Endodermal cell (in vitro differentiated cells): ENCODE results near the gene ADNP. TPM values are rescaled to one million over a fixed set of nuclear protein-coding genes. Genes with fewer than 3 reads are reported as not detected.
A peak's percentile ranks its signal among the peaks of the same experiment; 100 is the strongest.
"Not testable (repeated sequence)": the region's sequence is repeated elsewhere in the genome, so short reads cannot be mapped to it uniquely, and the experiment has no call there.

Source experiments
- DNase-seq: peaks from one replicate; pipeline ENCODE4 v3.0.0-alpha.2; 2017
- H3K27ac ChIP-seq: 2 replicates; pipeline ENCODE4 v1.5.1; 2013; ENCODE audit warnings: mild to moderate bottlenecking, low read depth, low read length, moderate library complexity
- H3K27me3 ChIP-seq: 2 replicates; pipeline ENCODE4 v1.6.1; 2013; ENCODE audit warnings: mild to moderate bottlenecking, low read length, moderate library complexity; ENCODE audit not compliant: insufficient read depth, control insufficient read depth, poor library complexity, severe bottlenecking
- H3K36me3 ChIP-seq: 2 replicates; pipeline ENCODE4 v1.7.0; 2013; ENCODE audit warnings: mild to moderate bottlenecking, low read length, moderate library complexity; ENCODE audit not compliant: control insufficient read depth, insufficient read depth
- H3K4me1 ChIP-seq: one replicate; pipeline ENCODE4 v1.7.0; 2013; ENCODE audit warnings: low read length; ENCODE audit not compliant: control insufficient read depth, insufficient read depth
- H3K4me3 ChIP-seq: 2 replicates; pipeline ENCODE4 v1.5.1; 2013; ENCODE audit warnings: mild to moderate bottlenecking, low read length, moderate library complexity
- H3K9ac ChIP-seq: 2 replicates; pipeline ENCODE4 v1.6.1; 2013; ENCODE audit warnings: mild to moderate bottlenecking, low read length, moderate library complexity; ENCODE audit not compliant: poor library complexity, severe bottlenecking; ENCODE audit errors: extremely low read depth
- H3K9me3 ChIP-seq: 2 replicates; pipeline ENCODE4 v1.6.1; 2013; ENCODE audit warnings: mild to moderate bottlenecking, low read length, moderate library complexity; ENCODE audit not compliant: control insufficient read depth
- H3K27ac Mint-ChIP-seq: 2 replicates; pipeline ENCODE4 v1.8.0; 2020; ENCODE audit warnings: mixed read lengths
- H3K27me3 Mint-ChIP-seq: 2 replicates; pipeline ENCODE4 v1.8.0; 2021; ENCODE audit warnings: mild to moderate bottlenecking, mixed read lengths; ENCODE audit not compliant: insufficient read depth
- H3K36me3 Mint-ChIP-seq: 2 replicates; pipeline ENCODE4 v1.8.0; 2020; ENCODE audit warnings: low read depth, mixed read lengths
- H3K4me1 Mint-ChIP-seq: 2 replicates; pipeline ENCODE4 v1.8.0; 2020; ENCODE audit warnings: mixed read lengths
- H3K4me3 Mint-ChIP-seq: 2 replicates; pipeline ENCODE4 v1.8.0; 2020; ENCODE audit warnings: mild to moderate bottlenecking, moderate library complexity, mixed read lengths
- H3K9me3 Mint-ChIP-seq: 2 replicates; pipeline ENCODE4 v1.8.0; 2020; ENCODE audit warnings: mild to moderate bottlenecking, mixed read lengths
- CTCF ChIP-seq: fragments of 200-600 bp; sonication (generic); conservative IDR thresholded peaks from 2 replicates; pipeline ENCODE4 v1.5.0; 2021; ENCODE audit warnings: antibody characterized with exemption, mild to moderate bottlenecking
- whole genome bisulfite sequencing, 2 experiments: methylation state at CpG; one replicate each; pipeline versions ENCODE4 v1.1.5 to v1.1.7; 2013; ENCODE audit warnings: missing lambda C conversion rate in 2 of 2, mixed read lengths in 1 of 2; ENCODE audit not compliant: insufficient coverage in 1 of 2, insufficient read length in 1 of 2; 5-methylcytosine and 5-hydroxymethylcytosine counted together
- long read RNA-seq, 4 experiments: library from polyadenylated mRNA in 2 of 4; library from RNA in 1 of 4; library from capped mRNA in 1 of 4; stranded (forward) in 3 of 4; unstranded in 1 of 4; transcript quantifications; one replicate each; pipeline ENCODE4 v2.0.0, GENCODE V29; 2020 to 2021; ENCODE audit warnings: inconsistent platforms in 1 of 4
- polyA plus RNA-seq, 2 experiments: library from polyadenylated mRNA; stranded (reverse); fragments of 50-300 nt; gene quantifications; one replicate each; pipeline ENCODE4 v1.2.3, GENCODE V29; 2013
- total RNA-seq, 2 donors: library from RNA; stranded (reverse); fragmentation: NEBNext Ultra II Directional in 1 of 2; extraction: Animal tissue kit (Norgen Biotek cat#: 25700) in 1 of 2; gene quantifications; 2 replicates in 1 of 2; 3 replicates in 1 of 2; pipeline ENCODE4 v1.2.1, GENCODE V29; 2021

Gene ADNP
- 100 to 1,000 TPM; 136 to 152 TPM for total RNA-seq
- polyA plus RNA-seq (2013, experiment 1 of 2), result 110 TPM
- 102 TPM for polyA plus RNA-seq (2013, experiment 2 of 2)
- long read RNA-seq, experiment 1, full-length matches to known transcripts, result 18 of 67 reads
- long read RNA-seq, experiment 1, partial matches to known transcripts, result 2 of 67 reads
- long read RNA-seq, experiment 1, other reads (novel, unspliced or antisense), result 47 of 67 reads
- long read RNA-seq, experiment 2, full-length matches to known transcripts, result 24 of 73 reads
- long read RNA-seq, experiment 2, partial matches to known transcripts, result 3 of 73 reads
- long read RNA-seq, experiment 2, other reads (novel, unspliced or antisense), result 46 of 73 reads
- long read RNA-seq, experiment 3, full-length matches to known transcripts, result 4 of 63 reads
- long read RNA-seq, experiment 3, partial matches to known transcripts, result 10 of 63 reads
- long read RNA-seq, experiment 3, other reads (novel, unspliced or antisense), result 49 of 63 reads
- long read RNA-seq, experiment 4, partial matches to known transcripts, result 0 of 4 reads
- long read RNA-seq, experiment 4, other reads (novel, unspliced or antisense), result 4 of 4 reads

- peaks cover 7% of the 10 kb centered on the region for H3K4me1 ChIP-seq
- no peaks in the 10 kb centered on the region for H3K9me3 ChIP-seq
- Mint-ChIP-seq H3K27me3 (no peaks in the 10 kb centered on the region), H3K27ac (peak within 1 kb of the TSS; percentile 98), H3K36me3 (peaks cover 67% of the 10 kb centered on the region), H3K4me1 (peaks cover 23% of the 10 kb centered on the region), H3K4me3 (peak within 1 kb of the TSS; percentile 93), H3K9me3 (no peaks in the 10 kb centered on the region)
- peak; percentile 77 for TF ChIP-seq CTCF
- H3K9ac ChIP-seq, result peak within 1 kb of the TSS; percentile 86
- no peaks in the 10 kb centered on the region for H3K27me3 ChIP-seq
- H3K4me3 ChIP-seq, result peak within 1 kb of the TSS; percentile 64
- H3K27ac ChIP-seq, result peak within 1 kb of the TSS; percentile 98
- H3K36me3 ChIP-seq, result peaks cover 74% of the 10 kb centered on the region
- WGBS, 2 experiments, result 9 to 26% methylated on average over 28 to 58 of the region's 58 CpGs
- DNase-seq, result peak; percentile 97
These were observed at the start of gene ADNP for GRCh38 chr20:50931306-50932015. Gene ADNP (minus strand): TSS chr20:50931437. CDS start chr20:50903996, 27,441 bp downstream.

DNA sequence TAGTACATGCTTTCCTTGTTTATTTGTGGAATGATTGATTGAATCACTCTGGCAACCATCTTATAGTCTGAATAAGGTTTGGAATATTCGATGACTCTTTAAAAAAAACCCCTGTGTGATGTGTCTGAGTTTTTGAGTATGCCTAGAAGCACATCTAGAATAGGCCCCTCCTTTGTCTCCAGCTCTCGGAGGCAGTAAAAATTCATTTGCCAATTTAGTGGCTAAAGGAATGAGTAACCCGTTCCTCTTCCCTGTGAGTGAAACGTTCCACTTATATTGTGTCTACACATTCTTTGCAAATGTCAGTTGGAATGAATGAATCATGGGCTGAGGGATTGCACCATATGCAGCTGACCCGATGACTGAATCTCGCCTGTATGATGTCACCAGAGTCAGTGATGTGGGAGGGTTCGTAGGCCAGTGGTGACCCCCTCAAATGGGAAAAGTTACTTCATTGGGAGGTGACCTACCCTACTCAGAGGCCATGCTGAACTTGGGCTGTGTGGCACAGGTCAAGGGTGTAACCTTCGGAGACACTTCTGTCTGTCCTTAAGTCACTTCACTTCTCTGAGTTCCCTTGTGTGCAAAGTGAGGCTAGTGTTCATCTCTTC is 48.9 kb upstream of the ADNP start:
- peaks cover 2% of the 10 kb centered on the region for H3K9me3 Mint-ChIP-seq
- H3K27ac Mint-ChIP-seq, result no peak overlapping the region
- H3K4me1 Mint-ChIP-seq, result peaks cover 2% of the 10 kb centered on the region
- 79 to 82% methylated on average over 7 to 8 of the region's 8 CpGs for WGBS, 2 experiments
- Histone ChIP-seq H3K4me1 (no peaks in the 10 kb centered on the region), H3K27ac (no peak overlapping the region), H3K36me3 (no peaks in the 10 kb centered on the region), H3K9ac (no peak overlapping the region), H3K4me3 (no peak overlapping the region), H3K27me3 (no peaks in the 10 kb centered on the region), H3K9me3 (no peaks in the 10 kb centered on the region)
- peaks cover 11% of the 10 kb centered on the region for H3K27me3 Mint-ChIP-seq
- no peak overlapping the region for H3K4me3 Mint-ChIP-seq
- DNase-seq, result no peak
- no peak for TF ChIP-seq CTCF
- H3K36me3 Mint-ChIP-seq, result no peaks in the 10 kb centered on the region

GRCh38 chr20:50978533-50978932 is 47.3 kb upstream of the ADNP start:
- H3K4me3 Mint-ChIP-seq, H3K4me1 Mint-ChIP-seq, H3K36me3 ChIP-seq, H3K36me3 Mint-ChIP-seq, H3K27ac ChIP-seq, H3K27me3 ChIP-seq, H3K9me3 Mint-ChIP-seq, DNase-seq, H3K9me3 ChIP-seq, H3K9ac ChIP-seq, H3K4me3 ChIP-seq, H3K27ac Mint-ChIP-seq, H3K4me1 ChIP-seq: not testable (repeated sequence)
- peaks cover 15% of the 10 kb centered on the region for H3K27me3 Mint-ChIP-seq
- WGBS, 2 experiments, result 85 to 94% methylated on average over 3 of the region's 4 CpGs
